GM10847 (cell line): Measurements from ENCODE around the gene CHMP4A.

Experiments
- POLR2A ChIP-seq: IDR thresholded peaks from 2 replicates; pipeline ENCODE4 v1.6.1; 2011; ENCODE audit not compliant: insufficient read length; ENCODE audit errors: extremely low read depth

Gene CHMP4A

DNA sequence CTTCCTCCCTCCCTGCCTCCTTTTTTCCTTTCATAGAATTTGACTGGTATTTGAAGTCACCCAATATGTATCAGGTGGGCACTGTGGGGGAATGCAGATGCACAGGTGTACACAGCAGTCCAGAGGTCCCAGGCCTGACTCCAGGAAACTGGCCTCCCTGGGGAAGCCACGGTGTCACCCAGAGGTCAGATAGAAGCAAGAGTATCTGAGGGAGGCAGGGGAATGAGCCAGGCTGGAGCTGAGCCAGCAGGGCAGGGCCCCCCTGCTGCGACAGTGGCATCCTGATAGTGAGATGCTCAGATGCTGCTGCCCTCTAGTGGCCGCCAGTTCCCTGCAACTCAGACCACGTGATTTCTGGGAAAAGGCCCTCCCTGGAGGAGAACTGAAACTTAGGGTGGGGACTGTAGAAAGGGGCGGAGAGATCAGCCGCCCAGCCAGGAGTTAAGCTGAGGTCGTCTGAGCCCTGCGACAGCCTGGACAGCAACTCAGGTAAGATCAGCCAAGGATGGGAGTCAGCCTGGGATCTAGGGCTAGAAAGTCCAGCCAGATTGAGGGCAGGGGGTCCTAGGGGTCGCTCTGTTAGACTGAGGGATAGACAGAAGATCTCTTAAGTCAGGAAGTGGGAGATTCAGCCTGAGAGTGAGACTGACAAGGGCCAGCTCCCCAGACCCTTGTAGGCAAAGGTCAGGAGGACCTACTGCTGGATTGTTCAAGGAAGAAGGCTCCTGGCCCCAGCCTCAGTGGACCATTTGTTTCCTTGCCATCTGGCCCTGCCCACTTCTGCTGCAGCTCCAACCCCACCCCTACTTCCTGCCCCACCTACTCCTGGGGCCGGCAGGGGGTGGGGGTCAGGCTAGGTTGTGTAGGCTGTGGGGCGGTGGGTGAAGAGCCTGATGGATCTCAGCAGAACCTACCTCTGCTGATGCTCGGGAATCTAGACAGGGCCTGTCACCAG, 52.2 kb downstream of the CHMP4A start, which contains the start of gene IRF9:
IRF9 (plus strand) TSS at position 416 of the 955 bp plus-strand sequence. CDS start 880 bp downstream, outside the sequence.
- peak; percentile 81 for TF ChIP-seq POLR2A

DNA sequence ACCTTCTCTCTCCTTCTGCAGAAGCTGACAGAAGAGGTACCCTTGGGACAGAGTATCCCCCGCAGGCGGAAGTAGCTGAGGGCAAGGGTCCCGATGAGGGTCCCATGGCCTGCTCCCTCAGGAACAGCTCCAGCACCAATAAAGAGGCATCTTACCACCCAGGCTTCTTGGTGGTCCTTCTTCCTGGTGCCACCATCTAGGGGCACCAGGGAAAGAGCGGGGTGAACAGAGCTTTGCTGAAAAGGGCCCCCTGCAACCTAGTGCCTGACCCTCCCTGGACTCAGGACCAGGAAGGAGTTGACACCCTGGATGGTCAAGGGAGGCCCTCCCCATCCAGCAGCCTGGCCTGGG, 52.8 kb downstream of the CHMP4A start:
- no peak for TF ChIP-seq POLR2A

DNA sequence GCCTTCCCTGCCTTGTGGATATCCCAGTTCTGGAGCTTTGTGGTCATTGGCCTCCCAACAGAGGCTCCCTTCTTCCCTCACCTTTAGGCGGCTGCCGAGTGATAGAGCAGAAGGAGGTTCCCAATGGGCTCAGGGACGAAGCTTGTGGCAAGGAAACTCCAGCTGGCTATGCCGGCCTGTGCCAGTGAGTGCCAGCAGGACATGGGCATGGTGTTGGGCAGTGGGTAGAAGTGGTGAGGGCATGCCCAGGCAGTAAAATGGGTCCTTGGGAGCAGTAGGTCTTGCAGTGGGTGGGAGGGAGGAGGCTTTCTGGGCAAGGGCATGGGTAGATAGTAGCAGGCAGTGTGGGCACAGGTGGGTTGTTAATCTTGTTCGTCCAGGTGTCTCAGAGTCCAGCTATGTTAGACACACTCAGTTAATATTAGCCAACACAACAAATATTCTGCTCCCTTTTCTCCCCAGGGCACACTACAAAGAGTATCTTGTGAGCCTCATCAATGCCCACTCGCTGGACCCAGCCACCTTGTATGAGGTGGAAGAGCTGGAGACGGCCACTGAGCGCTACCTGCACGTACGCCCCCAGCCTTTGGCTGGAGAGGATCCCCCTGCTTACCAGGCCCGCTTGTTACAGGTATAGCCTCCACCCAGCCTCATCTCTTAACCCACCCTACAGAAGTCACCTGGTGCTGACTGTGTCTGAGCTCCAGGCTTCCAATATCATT, 53.4 kb downstream of the CHMP4A start:
- no peak for TF ChIP-seq POLR2A
